PC-9 (cell line): ENCODE results near the gene LTA. TPM values are rescaled to one million over a fixed set of nuclear protein-coding genes. Genes with fewer than 3 reads are reported as not detected.

ENCODE experiments used
- BruUV-seq: library from RNA; stranded (reverse); fragments of 400-500 nt; replicated peaks from 2 replicates; lab custom pipeline; 2021; lab: Mats Ljungman, UMichigan
- CTCF ChIA-PET: fragments of 300-600 bp; sonication (Branson Sonifier 250); formaldehyde crosslinking; loops from one replicate; lab custom pipeline; 2022; ENCODE audit warnings: antibody characterized with exemption; lab: Charles Lee
- POLR2A ChIA-PET: fragments of 300-600 bp; sonication (Branson Sonifier 250); formaldehyde crosslinking; loops from one replicate; lab custom pipeline; 2022; ENCODE audit warnings: antibody characterized with exemption; ENCODE audit not compliant: unreplicated experiment; lab: Charles Lee
- DNase-seq, 2 experiments: peaks; one replicate each; pipeline versions ENCODE4 v3.0.0 to v3.0.0-alpha.2; 2015 to 2022; ENCODE audit warnings: mixed read lengths in 1 of 2
- H2AFZ ChIP-seq: fragments of 200-600 bp; sonication (generic); 2 replicates; pipeline ENCODE4 v1.8.1; 2017; ENCODE audit warnings: antibody characterized with exemption
- H3F3A ChIP-seq: fragments of 200-600 bp; sonication (generic); 2 replicates; pipeline ENCODE4 v1.8.1; 2017; ENCODE audit warnings: antibody characterized with exemption, mild to moderate bottlenecking, low read depth; ENCODE audit not compliant: insufficient read depth
- H3K27ac ChIP-seq: fragments of 200-600 bp; sonication (generic); 2 replicates; pipeline ENCODE4 v1.6.1; 2016; ENCODE audit warnings: mixed run types
- H3K27me3 ChIP-seq: fragments of 200-600 bp; sonication (generic); 2 replicates; pipeline ENCODE4 v1.6.1; 2016; ENCODE audit warnings: low read depth, mixed run types; ENCODE audit not compliant: insufficient read depth
- H3K36me3 ChIP-seq: fragments of 200-600 bp; sonication (generic); 2 replicates; pipeline ENCODE4 v1.6.1; 2016; ENCODE audit warnings: low read depth, mixed run types
- H3K4me1 ChIP-seq: fragments of 200-600 bp; sonication (generic); replicated peaks from 2 replicates; pipeline ENCODE4 v1.6.1; 2016; ENCODE audit warnings: mixed run types; ENCODE audit not compliant: insufficient read depth
- H3K4me2 ChIP-seq: fragments of 200-600 bp; sonication (generic); 2 replicates; pipeline ENCODE4 v1.6.1; 2017; ENCODE audit warnings: mixed run types
- H3K4me3 ChIP-seq: fragments of 200-600 bp; sonication (generic); 2 replicates; pipeline ENCODE4 v1.6.1; 2016; ENCODE audit warnings: mixed run types
- H3K79me2 ChIP-seq: fragments of 200-600 bp; sonication (generic); 2 replicates; pipeline ENCODE4 v1.6.1; 2017; ENCODE audit warnings: low read depth, mixed run types
- H3K9me2 ChIP-seq: fragments of 200-600 bp; sonication (generic); 2 replicates; pipeline ENCODE4 v1.8.1; 2017; ENCODE audit warnings: mild to moderate bottlenecking; ENCODE audit not compliant: insufficient read depth
- H3K9me3 ChIP-seq: fragments of 200-600 bp; sonication (generic); 2 replicates; pipeline ENCODE4 v1.8.1; 2016; ENCODE audit warnings: low read depth; ENCODE audit not compliant: insufficient read depth
- H4K20me1 ChIP-seq: fragments of 200-600 bp; sonication (generic); 2 replicates; pipeline ENCODE4 v1.8.1; 2017; ENCODE audit not compliant: insufficient read depth
- CTCF ChIP-seq: fragments of 200-600 bp; sonication (generic); conservative IDR thresholded peaks from 2 replicates; pipeline ENCODE4 v1.6.1; 2017; ENCODE audit warnings: mixed run types, antibody characterized with exemption, mild to moderate bottlenecking, moderate library complexity
- EZH2 ChIP-seq: fragments of 200-600 bp; sonication (generic); IDR thresholded peaks from 2 replicates; pipeline ENCODE4 v1.8.0; 2017; ENCODE audit warnings: antibody characterized with exemption, low read depth
- intact Hi-C: fragments of 100-400 bp; cut with micrococcal nuclease; formaldehyde crosslinking; loops from one replicate; pipeline ENCODE4 v1.10.0; 2022; ENCODE audit not compliant: unreplicated experiment
- total RNA-seq: library from RNA; stranded (reverse); gene quantifications from 2 replicates; pipeline ENCODE4 v1.2.3, GENCODE V29; 2021

Gene LTA
- total RNA-seq, 1 experiment from 2014 or later = not detected

DNA sequence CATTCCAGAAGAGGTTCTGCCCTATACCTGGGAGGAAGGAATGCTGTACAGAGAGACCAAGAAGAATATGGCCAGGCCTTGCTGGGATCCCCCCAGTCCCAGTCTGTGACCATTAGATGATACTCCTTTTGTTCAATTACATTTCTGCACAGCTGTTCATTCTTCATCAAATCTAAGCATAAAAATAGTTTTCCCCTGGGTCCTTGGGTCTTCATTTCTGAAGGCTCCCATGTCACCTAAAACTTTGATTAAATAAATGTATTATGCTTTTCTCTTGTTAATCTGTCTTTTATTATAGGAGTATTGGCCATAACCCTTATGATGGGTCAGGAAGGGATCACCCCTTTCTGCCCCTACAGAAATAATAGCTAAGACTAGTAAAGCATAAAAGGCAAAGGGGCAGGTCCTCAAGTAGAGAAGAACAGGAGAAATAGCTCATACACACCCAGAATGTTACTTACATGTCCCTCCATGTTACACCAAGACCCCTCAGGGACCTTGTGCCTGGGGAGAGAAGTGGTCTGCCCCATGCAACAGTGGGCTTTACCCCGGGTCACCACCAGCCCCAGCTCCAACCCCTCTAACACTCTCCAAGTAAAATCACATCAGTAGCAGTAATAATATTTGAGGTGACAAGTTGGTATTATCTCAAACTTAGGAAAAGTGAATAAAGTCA, 2.1 kb upstream of the LTA start:
- no TSS peak for BruUV-seq
- intact Hi-C loops = no loop called here
- Histone ChIP-seq H3K9me3 (no peaks in the 10 kb centered on the region), H3K4me1 (no peaks in the 10 kb centered on the region), H3K27me3 (no peaks in the 10 kb centered on the region), H3K9me2 (no peaks in the 10 kb centered on the region), H2AFZ (no peak overlapping the region), H3K4me2 (no peak overlapping the region), H3K79me2 (no peaks in the 10 kb centered on the region), H3K4me3 (no peak overlapping the region), H3F3A (no peaks in the 10 kb centered on the region), H3K27ac (no peak overlapping the region), H3K36me3 (no peaks in the 10 kb centered on the region), H4K20me1 (no peaks in the 10 kb centered on the region)
- no peak for TF ChIP-seq CTCF
- no peak for TF ChIP-seq EZH2
- DNase-seq = no peak
- ChIA-PET POLR2A (interaction anchor here (0.6 kb wide), 1 partner anchor 40 kb away, joined by 5 read pairs; no protein-coding TSS in a partner anchor), CTCF (interaction anchor here (0.6 kb wide), 1 partner anchor 406 kb away, joined by 3 read pairs; no protein-coding TSS in a partner anchor)

DNA sequence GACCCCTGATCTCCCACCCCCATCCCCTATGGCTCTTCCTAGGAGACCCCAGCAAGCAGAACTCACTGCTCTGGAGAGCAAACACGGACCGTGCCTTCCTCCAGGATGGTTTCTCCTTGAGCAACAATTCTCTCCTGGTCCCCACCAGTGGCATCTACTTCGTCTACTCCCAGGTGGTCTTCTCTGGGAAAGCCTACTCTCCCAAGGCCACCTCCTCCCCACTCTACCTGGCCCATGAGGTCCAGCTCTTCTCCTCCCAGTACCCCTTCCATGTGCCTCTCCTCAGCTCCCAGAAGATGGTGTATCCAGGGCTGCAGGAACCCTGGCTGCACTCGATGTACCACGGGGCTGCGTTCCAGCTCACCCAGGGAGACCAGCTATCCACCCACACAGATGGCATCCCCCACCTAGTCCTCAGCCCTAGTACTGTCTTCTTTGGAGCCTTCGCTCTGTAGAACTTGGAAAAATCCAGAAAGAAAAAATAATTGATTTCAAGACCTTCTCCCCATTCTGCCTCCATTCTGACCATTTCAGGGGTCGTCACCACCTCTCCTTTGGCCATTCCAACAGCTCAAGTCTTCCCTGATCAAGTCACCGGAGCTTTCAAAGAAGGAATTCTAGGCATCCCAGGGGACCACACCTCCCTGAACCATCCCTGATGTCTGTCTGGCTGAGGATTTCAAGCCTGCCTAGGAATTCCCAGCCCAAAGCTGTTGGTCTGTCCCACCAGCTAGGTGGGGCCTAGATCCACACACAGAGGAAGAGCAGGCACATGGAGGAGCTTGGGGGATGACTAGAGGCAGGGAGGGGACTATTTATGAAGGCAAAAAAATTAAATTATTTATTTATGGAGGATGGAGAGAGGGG, 1.4 kb downstream of the LTA start:
- H3K4me3 ChIP-seq = no peak overlapping the region
- no peaks in the 10 kb centered on the region for H3K79me2 ChIP-seq
- no TSS peak for BruUV-seq
- intact Hi-C loops = no loop called here
- H2AFZ ChIP-seq = no peak overlapping the region
- H3K36me3 ChIP-seq = no peaks in the 10 kb centered on the region
- no peaks in the 10 kb centered on the region for H3K9me2 ChIP-seq
- no peak for TF ChIP-seq CTCF
- H3K4me2 ChIP-seq = no peak overlapping the region
- H3K4me1 ChIP-seq = 0 out of 2 replicates have a peak, but pooled peaks cover 5% of the 10 kb centered on the region
- no peaks in the 10 kb centered on the region for H4K20me1 ChIP-seq
- ChIA-PET POLR2A (no interaction called here), CTCF (no interaction called here)
- DNase-seq = no peak
- H3K27me3 ChIP-seq = 0 out of 2 replicates have a peak, but pooled peaks cover 5% of the 10 kb centered on the region
- H3K9me3 ChIP-seq = no peaks in the 10 kb centered on the region
- no peak overlapping the region for H3K27ac ChIP-seq
- peaks cover 5% of the 10 kb centered on the region; the same call in 1 of the 2 replicates for H3F3A ChIP-seq
